ENCODE results near the gene CTU1. TPM values are rescaled to one million over a fixed set of nuclear protein-coding genes. Genes with fewer than 3 reads are reported as not detected.

The CTU1 gene
- total RNA-seq, 1 experiment from 2014 or later = 9.3 TPM

DNA sequence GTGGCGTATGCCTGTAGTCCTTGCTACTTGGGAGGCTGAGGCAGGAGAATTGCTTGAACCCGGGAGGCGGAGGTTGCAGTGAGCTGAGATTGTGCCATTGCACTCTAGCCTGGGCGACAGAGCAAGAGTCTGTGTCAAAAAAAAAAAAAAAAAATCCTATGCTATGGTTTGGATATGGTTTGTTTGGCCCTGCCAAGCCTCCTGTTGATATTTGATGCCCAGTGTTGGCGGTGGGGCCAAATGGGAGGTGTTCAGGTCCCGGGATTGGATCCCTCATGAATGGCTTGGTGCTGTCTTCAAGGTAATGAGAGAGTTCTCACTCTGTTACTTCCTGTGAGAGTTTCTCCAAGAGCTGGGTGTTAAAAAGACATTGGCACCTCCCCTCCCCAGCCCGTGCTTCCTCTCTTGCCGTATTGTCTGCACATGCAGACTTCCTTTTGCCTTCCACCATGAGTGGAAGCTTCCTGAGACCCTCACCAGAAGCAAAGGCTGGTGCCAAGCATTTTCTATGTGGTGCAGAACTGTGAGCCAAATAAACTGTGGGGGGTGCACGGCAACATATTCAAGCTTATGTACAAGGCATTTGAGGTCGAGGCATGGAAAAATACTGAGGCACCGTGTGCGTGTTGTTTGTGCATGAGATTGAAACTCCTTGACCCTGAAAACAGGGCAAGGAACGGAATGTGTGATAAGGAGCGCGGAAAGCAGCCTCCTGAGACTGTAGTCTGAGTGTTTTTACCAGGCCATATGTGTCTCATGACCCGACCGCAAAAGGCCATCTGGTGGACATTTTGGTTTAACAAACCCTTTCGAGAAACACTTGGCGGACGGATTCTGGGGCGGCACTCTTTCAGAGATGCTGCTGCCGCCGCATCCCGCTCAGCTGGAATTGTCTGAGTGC, 23.8 kb upstream of the CTU1 start:
- BruUV-seq (replicated peaks) = no TSS peak
- CTCF ChIA-PET = interaction anchor here (0.7 to 1.1 kb wide), 2 partner anchors 13 to 151 kb away, joined by 3 to 4 read pairs; no protein-coding TSS in a partner anchor
- no peaks in the 10 kb centered on the region for H3K9me3 ChIP-seq (ENCODE audit: control insufficient read depth, insufficient read depth, low read depth, low read length)
- no peaks in the 10 kb centered on the region for H3K27me3 ChIP-seq (ENCODE audit: control insufficient read depth, insufficient read depth, low read length)
- in situ Hi-C loops (cut with HindIII; ENCODE audit: low pct_unique_long_range_greater_than_20kb, low sequenced_read_pairs) (no loop called here), intact Hi-C loops (cut with micrococcal nuclease; ENCODE audit: unreplicated experiment) (no loop called here)
- ATAC-seq (no peak), DNase-seq (ENCODE audit: low read depth, low spot score) (no peak)
- H3K36me3 ChIP-seq (ENCODE audit: control insufficient read depth, insufficient read depth, low read length) = no peaks in the 10 kb centered on the region
- POLR2A ChIA-PET = no interaction called here
- TF ChIP-seq TCF7L2 (IDR thresholded peaks at IDR 0.05; ENCODE audit: low read depth, low read length) (no peak), SIN3A (IDR thresholded peaks at IDR 0.05; ENCODE audit: borderline replicate concordance, insufficient read depth, low read depth, low read length) (no peak), REST (IDR thresholded peaks at IDR 0.05; ENCODE audit: insufficient read depth in 1 of 2, low read depth in 2 of 2, low read length in 1 of 2) (no peak), POLR2AphosphoS5 (IDR thresholded peaks at IDR 0.05; ENCODE audit: low read depth, low read length) (no peak)
- TF ChIP-seq, protein P1, sequence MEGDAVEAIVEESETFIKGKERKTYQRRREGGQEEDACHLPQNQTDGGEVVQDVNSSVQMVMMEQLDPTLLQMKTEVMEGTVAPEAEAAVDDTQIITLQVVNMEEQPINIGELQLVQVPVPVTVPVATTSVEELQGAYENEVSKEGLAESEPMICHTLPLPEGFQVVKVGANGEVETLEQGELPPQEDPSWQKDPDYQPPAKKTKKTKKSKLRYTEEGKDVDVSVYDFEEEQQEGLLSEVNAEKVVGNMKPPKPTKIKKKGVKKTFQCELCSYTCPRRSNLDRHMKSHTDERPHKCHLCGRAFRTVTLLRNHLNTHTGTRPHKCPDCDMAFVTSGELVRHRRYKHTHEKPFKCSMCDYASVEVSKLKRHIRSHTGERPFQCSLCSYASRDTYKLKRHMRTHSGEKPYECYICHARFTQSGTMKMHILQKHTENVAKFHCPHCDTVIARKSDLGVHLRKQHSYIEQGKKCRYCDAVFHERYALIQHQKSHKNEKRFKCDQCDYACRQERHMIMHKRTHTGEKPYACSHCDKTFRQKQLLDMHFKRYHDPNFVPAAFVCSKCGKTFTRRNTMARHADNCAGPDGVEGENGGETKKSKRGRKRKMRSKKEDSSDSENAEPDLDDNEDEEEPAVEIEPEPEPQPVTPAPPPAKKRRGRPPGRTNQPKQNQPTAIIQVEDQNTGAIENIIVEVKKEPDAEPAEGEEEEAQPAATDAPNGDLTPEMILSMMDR (IDR thresholded peaks at IDR 0.05) = no peak
- no peak overlapping the region for H3K4me3 ChIP-seq (ENCODE audit: low read depth in 2 of 2, low read length in 2 of 2)
- no peaks in the 10 kb centered on the region for H3K4me1 ChIP-seq (ENCODE audit: control insufficient read depth, insufficient read depth, low read length)
- no peak overlapping the region for H3K27ac ChIP-seq (ENCODE audit: low read length)

GRCh38 chr19:51129716-51130115, 21.5 kb upstream of the CTU1 start:
- no peak overlapping the region for H3K27ac ChIP-seq (ENCODE audit: low read length)
- TF ChIP-seq, protein P1 (IDR thresholded peaks at IDR 0.05) = no peak
- TF ChIP-seq TCF7L2 (IDR thresholded peaks at IDR 0.05; ENCODE audit: low read depth, low read length) (no peak), POLR2AphosphoS5 (IDR thresholded peaks at IDR 0.05; ENCODE audit: low read depth, low read length) (no peak), SIN3A (IDR thresholded peaks at IDR 0.05; ENCODE audit: borderline replicate concordance, insufficient read depth, low read depth, low read length) (no peak), REST (IDR thresholded peaks at IDR 0.05; ENCODE audit: insufficient read depth in 1 of 2, low read depth in 2 of 2, low read length in 1 of 2) (no peak)
- intact Hi-C loops (cut with micrococcal nuclease; ENCODE audit: unreplicated experiment) = no loop called here
- no peaks in the 10 kb centered on the region for H3K4me1 ChIP-seq (ENCODE audit: control insufficient read depth, insufficient read depth, low read length)
- BruUV-seq (replicated peaks) = no TSS peak
- ATAC-seq (no peak), DNase-seq (ENCODE audit: low read depth, low spot score) (no peak)
- no peaks in the 10 kb centered on the region for H3K27me3 ChIP-seq (ENCODE audit: control insufficient read depth, insufficient read depth, low read length)
- in situ Hi-C loops (cut with HindIII; ENCODE audit: low pct_unique_long_range_greater_than_20kb, low sequenced_read_pairs) = no loop called here
- no peaks in the 10 kb centered on the region for H3K9me3 ChIP-seq (ENCODE audit: control insufficient read depth, insufficient read depth, low read depth, low read length)
- no peak overlapping the region for H3K4me3 ChIP-seq (ENCODE audit: low read depth in 2 of 2, low read length in 2 of 2)
- POLR2A ChIA-PET = no interaction called here
- no peaks in the 10 kb centered on the region for H3K36me3 ChIP-seq (ENCODE audit: control insufficient read depth, insufficient read depth, low read length)
- CTCF ChIA-PET = no interaction called here

All from Panc1 (cell line).